HepG2 (cell line): ENCODE results near the gene KCTD19. TPM values are rescaled to one million over a fixed set of nuclear protein-coding genes. Genes with fewer than 3 reads are reported as not detected.

Source experiments
- CENPT ChIP-seq: sonication (generic); formaldehyde crosslinking; IDR thresholded peaks from 2 replicates; pipeline ENCODE4 v1.8.0; 2022; ENCODE audit warnings: low read depth, mild to moderate bottlenecking, moderate library complexity, missing genetic modification reagents
- CHD4 ChIP-seq: fragments of 200-600 bp; sonication (generic); IDR thresholded peaks from 2 replicates; pipeline ENCODE4 v1.7.0; 2017; ENCODE audit warnings: mild to moderate bottlenecking, low read length, borderline replicate concordance
- DDIT3 ChIP-seq: sonication (generic); formaldehyde crosslinking; IDR thresholded peaks from 2 replicates; pipeline ENCODE4 v1.4.0; 2020; ENCODE audit warnings: mild to moderate bottlenecking, missing genetic modification reagents
- HMGXB3 ChIP-seq: sonication (generic); formaldehyde crosslinking; IDR thresholded peaks from 2 replicates; pipeline ENCODE4 v1.4.0; 2020; ENCODE audit warnings: missing genetic modification reagents, borderline replicate concordance
- KLF12 ChIP-seq: sonication (generic); formaldehyde crosslinking; IDR thresholded peaks from 2 replicates; pipeline ENCODE4 v1.4.0; 2020; ENCODE audit warnings: missing genetic modification reagents, borderline replicate concordance
- MNT ChIP-seq: fragments of 450-650 bp; IDR thresholded peaks from 2 replicates; pipeline ENCODE4 v1.6.1; 2016
- NAIF1 ChIP-seq: sonication (generic); formaldehyde crosslinking; IDR thresholded peaks from 2 replicates; pipeline ENCODE4 v1.5.0; 2020; ENCODE audit warnings: mild to moderate bottlenecking, missing genetic modification reagents, borderline replicate concordance
- NCOA1 ChIP-seq: sonication (generic); formaldehyde crosslinking; IDR thresholded peaks from 2 replicates; pipeline ENCODE4 v1.9.0; 2021; ENCODE audit warnings: missing genetic modification reagents
- SMARCE1 ChIP-seq: fragments of 450-650 bp; IDR thresholded peaks from 2 replicates; pipeline ENCODE4 v1.6.1; 2017; ENCODE audit warnings: borderline replicate concordance
- STAT6 ChIP-seq: sonication (generic); formaldehyde crosslinking; IDR thresholded peaks from 2 replicates; pipeline ENCODE4 v1.4.0; 2020; ENCODE audit warnings: missing genetic modification reagents, mild to moderate bottlenecking, borderline replicate concordance
- ZBTB39 ChIP-seq: sonication (generic); formaldehyde crosslinking; IDR thresholded peaks from 2 replicates; pipeline ENCODE4 v1.5.0; 2020; ENCODE audit warnings: missing genetic modification reagents
- ZIK1 ChIP-seq: sonication (generic); formaldehyde crosslinking; IDR thresholded peaks from 2 replicates; pipeline ENCODE4 v1.5.0; 2020; ENCODE audit warnings: mild to moderate bottlenecking, low read depth, missing genetic modification reagents, borderline replicate concordance
- ZNF121 ChIP-seq: sonication (generic); formaldehyde crosslinking; IDR thresholded peaks from 2 replicates; pipeline ENCODE4 v1.5.0; 2020; ENCODE audit warnings: mild to moderate bottlenecking, missing genetic modification reagents
- ZNF276 ChIP-seq: sonication (generic); formaldehyde crosslinking; IDR thresholded peaks from 2 replicates; pipeline ENCODE4 v1.4.0; 2020; ENCODE audit warnings: mild to moderate bottlenecking, low read depth, missing genetic modification reagents
- polyA plus RNA-seq, 8 experiments: library from polyadenylated mRNA; depleted of rRNA in 3 of 8; stranded (reverse) in 7 of 8; unstranded in 1 of 8; fragments of >200 nt; fragmentation: Illumina TruSeq in 4 of 8; extraction: Trizol in 4 of 8; gene quantifications; 2 replicates each; pipeline versions ENCODE4 v1.2.1 to v1.2.3, GENCODE V29; 2011 to 2016; ENCODE audit warnings: low read depth in 4 of 8, missing spikeins in 1 of 8, mixed read lengths in 1 of 8; ENCODE audit not compliant: insufficient read depth in 1 of 8
- total RNA-seq, 5 experiments: library from RNA; depleted of rRNA; stranded (reverse); fragments of >200 nt; fragmentation: Illumina TruSeq; extraction: Trizol; gene quantifications; 2 replicates each; pipeline ENCODE4 v1.2.3, GENCODE V29; 2016; ENCODE audit warnings: low read depth in 1 of 5

The KCTD19 gene
- total and polyA plus RNA-seq, 2 of the 13 experiments (the other 11 are each of a cell fraction or from before 2014, with no cell fraction given): not detected

- TF ChIP-seq STAT6 (CRISPR knock-in tag) (no peak), ZBTB39 (CRISPR knock-in tag) (0 out of 2 replicates have a peak, but pooled peaks have one; percentile 1), ZIK1 (CRISPR knock-in tag) (no peak), CHD4 (no peak), ZNF276 (CRISPR knock-in tag) (no peak), DDIT3 (CRISPR knock-in tag) (no peak), ZNF121 (CRISPR knock-in tag) (no peak), CENPT (CRISPR knock-in tag) (no peak), NCOA1 (CRISPR knock-in tag) (no peak), MNT (no peak), HMGXB3 (CRISPR knock-in tag) (0 out of 2 replicates have a peak, but pooled peaks have one; percentile 38), SMARCE1 (no peak), NAIF1 (CRISPR knock-in tag) (no peak), KLF12 (no peak; the same call in 1 of the 2 replicates)
Observed at GRCh38 chr16:67278773-67279295, 47.7 kb downstream of the KCTD19 start (continued).
